Measurements from ENCODE around the gene BFAR.
A peak's percentile ranks its signal among the peaks of the same experiment; 100 is the strongest.
"Not testable (repeated sequence)": the region's sequence is repeated elsewhere in the genome, so short reads cannot be mapped to it uniquely, and the experiment has no call there.

BFAR gene, protein sequence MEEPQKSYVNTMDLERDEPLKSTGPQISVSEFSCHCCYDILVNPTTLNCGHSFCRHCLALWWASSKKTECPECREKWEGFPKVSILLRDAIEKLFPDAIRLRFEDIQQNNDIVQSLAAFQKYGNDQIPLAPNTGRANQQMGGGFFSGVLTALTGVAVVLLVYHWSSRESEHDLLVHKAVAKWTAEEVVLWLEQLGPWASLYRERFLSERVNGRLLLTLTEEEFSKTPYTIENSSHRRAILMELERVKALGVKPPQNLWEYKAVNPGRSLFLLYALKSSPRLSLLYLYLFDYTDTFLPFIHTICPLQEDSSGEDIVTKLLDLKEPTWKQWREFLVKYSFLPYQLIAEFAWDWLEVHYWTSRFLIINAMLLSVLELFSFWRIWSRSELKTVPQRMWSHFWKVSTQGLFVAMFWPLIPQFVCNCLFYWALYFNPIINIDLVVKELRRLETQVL

GRCh38 chr16:14632693-14633569 lies at the start of gene BFAR:
Gene BFAR, plus strand, starts transcription at chr16:14632951. Its CDS starts 11,396 bp downstream, at chr16:14644347.
- DNase-seq (ENCODE audit: low read depth), result peak; percentile 97

DNA sequence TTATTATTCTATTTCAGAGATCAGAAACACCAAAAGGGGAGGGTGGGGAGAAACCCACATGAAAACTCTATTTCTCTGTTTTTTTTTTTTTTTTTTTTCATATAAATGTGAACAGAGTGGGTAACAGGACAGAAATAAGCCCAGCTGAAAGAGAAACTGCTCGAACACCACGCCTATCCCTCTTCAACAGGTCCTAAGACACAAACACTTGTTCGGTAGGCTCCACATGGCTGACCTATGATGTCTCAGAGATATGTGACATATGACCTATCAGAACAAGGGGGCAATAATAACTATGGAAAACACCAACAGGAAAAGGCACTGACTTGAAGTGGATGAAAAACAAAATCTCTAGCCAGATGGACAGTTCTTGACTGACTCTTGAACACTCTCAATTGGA lies 47.5 kb upstream of the BFAR start:
- DNase-seq (ENCODE audit: low read depth), result no peak

DNA sequence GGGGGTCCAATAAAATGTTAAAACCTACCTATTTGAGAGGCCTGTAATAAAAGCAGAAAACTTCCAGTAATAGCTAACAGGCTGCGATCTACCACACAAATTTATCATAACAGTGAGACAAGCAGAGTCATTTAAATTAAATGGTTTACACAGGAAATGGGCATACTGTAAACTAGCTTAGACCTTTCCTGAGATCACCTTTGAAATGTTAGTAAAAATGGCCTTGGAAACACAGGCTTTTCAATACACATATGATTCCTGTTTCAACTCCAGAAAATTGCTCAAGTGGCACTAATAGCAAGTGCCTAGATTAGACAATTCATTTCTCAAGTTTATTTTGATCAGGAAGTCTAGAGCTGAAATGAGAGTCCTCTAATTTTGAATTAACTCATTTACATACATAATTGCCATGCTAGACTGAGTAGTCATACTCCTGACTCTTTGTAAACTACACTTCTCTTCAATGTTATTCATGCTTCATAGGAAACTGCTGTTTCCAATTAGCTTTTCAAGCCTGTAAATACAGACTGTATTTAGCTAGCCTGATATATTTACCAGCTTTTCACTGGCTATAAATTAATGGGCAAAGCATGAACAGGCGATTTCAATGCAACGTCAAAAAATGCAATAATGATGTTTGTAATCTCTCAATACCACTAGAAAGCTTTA lies 46.0 kb upstream of the BFAR start:
- DNase-seq (ENCODE audit: low read depth), result peak; percentile 21

DNA sequence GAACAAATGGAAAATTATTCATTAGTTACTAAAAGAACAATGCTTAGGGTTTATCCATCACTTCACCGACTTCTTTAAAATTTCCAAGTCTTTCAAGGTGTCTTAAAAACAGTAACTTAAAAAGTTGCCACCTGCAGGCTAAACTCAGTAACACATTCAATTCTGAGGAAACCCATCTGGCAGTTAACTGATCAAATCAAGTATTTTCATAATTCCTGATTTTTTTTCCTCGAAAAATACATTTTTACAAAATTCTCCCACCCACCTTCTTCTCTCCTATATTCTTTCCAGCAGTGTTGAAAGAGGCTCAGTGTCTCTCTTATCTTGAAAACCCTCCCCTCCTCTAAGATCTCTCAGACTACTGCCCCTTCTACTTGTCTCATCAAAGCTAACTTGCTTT lies 32.6 kb upstream of the BFAR start:
- DNase-seq (ENCODE audit: low read depth), result peak; percentile 24

DNA sequence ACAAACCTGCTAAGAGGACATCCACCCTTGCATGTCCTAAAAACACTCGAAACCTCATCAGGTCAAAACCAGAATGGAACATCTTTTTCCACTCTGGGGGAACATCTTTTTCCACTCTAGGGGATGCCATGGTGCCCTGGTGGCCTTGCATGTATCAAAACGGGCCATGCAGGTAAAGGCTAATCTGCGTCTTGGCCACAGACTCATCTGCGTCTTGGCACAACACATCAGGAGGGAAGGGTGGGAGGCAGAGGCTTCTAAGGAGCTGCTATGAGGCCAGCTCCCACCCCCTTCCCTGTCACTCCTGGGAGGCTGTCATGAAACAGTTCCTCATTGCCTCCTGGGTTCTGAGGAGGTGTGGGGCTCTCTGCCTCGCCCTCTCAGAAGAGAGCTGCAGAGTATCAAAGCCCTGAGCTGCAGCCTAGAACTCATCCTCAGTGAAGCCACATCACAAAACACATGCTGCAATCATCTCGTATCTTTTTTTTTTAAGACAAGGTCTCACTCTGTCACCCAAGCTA lies 30.2 kb upstream of the BFAR start:
- DNase-seq (ENCODE audit: low read depth), result no peak

DNA sequence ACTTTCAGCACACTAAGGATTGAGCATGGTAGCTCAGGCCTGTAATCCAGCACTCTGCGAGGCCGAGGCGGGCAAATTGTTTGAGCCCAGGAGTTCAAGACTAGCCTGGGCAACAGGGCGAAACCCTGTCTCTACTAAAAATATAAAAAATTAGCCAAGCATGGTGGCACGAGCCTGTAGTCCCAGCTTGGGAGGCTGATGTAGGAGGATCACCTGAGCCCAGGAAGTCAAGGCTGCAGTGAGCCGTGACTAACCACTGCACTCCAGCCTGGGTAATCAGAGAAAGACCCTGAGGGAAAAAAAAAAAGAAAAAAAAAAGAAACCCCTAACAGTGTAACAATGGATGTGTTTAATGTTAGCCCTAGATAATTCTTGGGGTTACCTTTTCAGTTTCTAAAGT lies 26.6 kb upstream of the BFAR start:
- DNase-seq (ENCODE audit: low read depth), result no peak

GRCh38 chr16:14608111-14608566 lies 24.6 kb upstream of the BFAR start:
- DNase-seq (ENCODE audit: low read depth), result no peak

DNA sequence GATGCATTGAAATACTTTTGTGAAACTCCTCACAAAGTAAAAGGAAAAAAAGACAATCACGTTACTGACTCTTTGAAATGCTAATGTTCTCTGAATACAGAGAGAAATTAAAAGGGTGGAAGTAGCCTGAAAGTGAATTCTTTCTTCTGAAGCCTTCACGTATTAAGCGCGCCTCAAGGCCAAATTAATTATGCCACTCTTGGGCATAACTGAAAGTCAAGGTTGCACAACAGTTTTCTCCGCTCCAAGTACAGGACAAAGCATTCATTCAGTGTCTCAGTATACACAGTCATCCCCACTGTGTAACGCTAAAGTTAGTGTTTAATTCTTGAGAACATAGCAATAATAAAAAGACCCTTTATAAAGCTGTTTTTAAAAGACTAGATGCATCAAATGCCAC lies 24.1 kb upstream of the BFAR start:
- DNase-seq (ENCODE audit: low read depth), result no peak

GRCh38 chr16:14609716-14610115 lies 23.0 kb upstream of the BFAR start:
- DNase-seq (ENCODE audit: low read depth), result no peak

- no peak for DNase-seq (ENCODE audit: low read depth)
Observed at GRCh38 chr16:14611660-14612059, 21.1 kb upstream of the BFAR start.

GRCh38 chr16:14613991-14614390 lies 18.8 kb upstream of the BFAR start:
- DNase-seq (ENCODE audit: low read depth), result no peak

DNA sequence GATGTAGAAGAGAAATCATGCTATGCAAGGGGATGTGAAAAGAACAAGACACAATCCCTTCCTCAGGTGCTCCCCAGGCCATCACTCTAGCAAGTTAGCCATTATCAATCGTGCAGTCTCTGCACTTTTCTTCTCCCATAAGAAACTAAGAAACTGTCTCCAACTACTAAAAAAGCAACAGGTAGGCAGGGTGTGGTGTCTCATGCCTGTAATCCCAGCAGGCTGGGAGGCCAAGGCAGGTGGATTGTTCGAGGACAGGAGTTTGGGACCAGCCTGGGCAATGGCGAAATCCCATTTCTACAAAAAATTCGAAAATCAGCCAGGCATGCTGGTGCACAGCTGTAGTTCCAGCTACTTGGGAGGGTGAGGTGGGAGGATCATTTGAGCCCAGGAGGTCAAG lies 16.5 kb upstream of the BFAR start:
- no peak for DNase-seq (ENCODE audit: low read depth)

- DNase-seq (ENCODE audit: low read depth), result no peak
Observed at GRCh38 chr16:14618566-14618965, 14.2 kb upstream of the BFAR start.

DNA sequence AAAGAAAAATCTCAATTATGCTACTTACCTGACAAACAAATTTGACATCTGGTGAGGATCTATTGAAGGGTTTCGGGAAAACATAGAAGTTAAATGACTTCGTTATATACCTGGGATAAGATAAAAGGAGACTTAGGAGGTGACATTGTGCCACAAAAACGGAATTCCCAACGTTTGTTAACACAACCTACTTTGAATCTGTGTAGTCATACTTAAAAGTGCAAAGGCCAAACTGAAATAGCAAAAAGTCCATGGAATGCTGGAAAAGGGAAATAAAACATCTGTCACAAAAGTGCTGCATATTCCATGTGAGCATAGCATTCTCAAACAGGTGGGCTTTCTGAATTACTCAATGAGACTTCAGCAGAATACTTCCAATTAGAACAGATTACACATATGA lies 5.7 kb upstream of the BFAR start:
- no peak for DNase-seq (ENCODE audit: low read depth)

- DNase-seq (ENCODE audit: low read depth), result no peak
Observed at GRCh38 chr16:14628806-14629611, 3.7 kb upstream of the BFAR start.

- no peak for DNase-seq (ENCODE audit: low read depth)
Observed at GRCh38 chr16:14629612-14629918, 3.2 kb upstream of the BFAR start.

- DNase-seq (ENCODE audit: low read depth), result peak; percentile 96
Observed at GRCh38 chr16:14629919-14630619, 2.7 kb upstream of the BFAR start, which contains the start of gene PARN. Gene PARN, minus strand, starts transcription at chr16:14630260. Its CDS starts 135 bp downstream, at chr16:14630125.

DNA sequence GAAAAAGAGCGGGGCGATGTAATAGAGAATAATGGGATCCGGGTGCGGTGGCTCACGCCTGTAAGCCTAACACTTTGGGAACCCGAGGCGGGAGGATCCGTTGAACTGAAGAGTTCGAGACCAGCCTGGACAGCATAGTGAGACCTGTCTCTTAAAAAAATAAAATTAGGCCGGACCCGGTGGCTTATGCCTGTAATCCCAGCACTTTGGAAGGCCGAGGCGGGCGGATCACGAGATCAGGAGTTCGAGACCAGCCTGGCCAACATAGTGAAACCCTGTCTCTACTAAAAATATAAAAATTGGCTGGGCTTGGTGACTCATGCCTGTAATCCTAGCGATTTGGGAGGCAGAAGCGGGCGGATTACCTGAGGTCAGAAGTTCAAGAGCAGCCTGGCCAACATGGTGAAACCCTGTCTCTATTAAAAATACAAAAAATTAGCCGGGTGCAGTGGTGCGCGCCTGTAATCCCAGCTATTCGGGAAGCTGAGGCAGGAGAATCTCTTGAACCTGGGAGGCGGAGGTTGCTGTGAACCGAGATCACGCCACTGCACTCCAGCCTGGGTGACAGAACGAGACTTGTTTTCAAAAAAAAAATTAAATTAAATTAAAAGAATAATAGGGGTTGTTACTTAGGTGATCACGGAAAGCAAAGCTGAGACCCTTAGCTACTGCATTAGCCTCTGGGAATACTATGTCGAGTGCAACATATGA lies 2.0 kb upstream of the BFAR start:
- DNase-seq (ENCODE audit: low read depth), result not testable (repeated sequence)

DNA sequence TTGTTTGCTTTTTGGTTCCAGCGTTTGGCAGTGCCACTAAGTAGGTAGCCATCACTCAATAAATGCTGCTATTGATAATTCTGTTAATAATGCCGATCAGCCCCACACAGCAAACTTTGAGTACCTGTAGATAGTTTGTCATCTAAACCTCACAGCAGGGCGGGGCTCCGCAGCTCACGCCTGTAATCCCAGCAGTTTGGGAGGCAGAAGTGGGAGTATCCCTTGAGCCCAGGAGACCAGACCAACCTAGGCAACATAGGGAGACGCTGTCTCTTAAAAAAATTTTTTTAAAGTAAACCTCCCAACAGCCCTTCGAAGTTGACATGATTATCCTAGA lies 1.6 kb downstream of the BFAR start:
- DNase-seq (ENCODE audit: low read depth), result no peak
